G401.6 (cell line): ENCODE results near the gene MYL6B.
"Not testable (repeated sequence)": the region's sequence is repeated elsewhere in the genome, so short reads cannot be mapped to it uniquely, and the experiment has no call there.

Source experiments
- FAIRE-seq: peaks from 2 replicates; lab custom pipeline; 2012; peaks lifted over from hg19 to GRCh38; lab: Jason Lieb, UNC

The MYL6B gene

DNA sequence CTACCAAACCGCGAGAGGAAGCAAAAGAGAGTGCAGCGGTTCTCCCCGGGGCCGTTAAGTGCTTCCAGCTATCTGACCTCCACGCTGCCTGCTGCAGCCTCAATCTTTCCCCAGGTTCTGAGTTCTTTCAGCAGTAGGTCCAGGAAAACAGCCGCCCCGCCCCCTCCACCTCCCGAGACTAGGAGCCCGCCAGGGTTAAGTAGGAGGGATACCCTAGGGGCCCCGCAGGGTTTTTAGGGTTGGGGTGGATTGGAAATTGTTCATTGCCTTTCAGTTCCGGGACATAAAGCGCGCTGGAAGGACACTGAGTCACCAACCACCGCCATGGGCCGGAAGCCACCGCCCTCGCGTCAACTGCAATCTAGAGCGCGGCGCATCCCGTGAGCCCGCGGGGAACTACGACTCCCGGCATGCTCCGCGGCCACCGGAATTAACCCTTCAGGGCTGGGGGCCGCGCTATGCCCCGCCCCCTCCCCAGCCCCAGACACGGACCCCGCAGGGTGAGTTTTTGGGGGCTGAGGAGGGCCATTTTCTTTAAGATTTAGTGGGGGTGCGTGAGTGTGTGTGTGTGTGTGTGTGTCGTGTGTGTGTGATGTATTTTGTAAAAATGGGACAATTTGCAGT lies at the start of gene MYL6B:
MYL6B (plus strand) TSS at position 456 of the 624 bp plus-strand sequence. CDS start 1,332 bp downstream, outside the sequence.
- FAIRE-seq: peak; percentile 88

DNA sequence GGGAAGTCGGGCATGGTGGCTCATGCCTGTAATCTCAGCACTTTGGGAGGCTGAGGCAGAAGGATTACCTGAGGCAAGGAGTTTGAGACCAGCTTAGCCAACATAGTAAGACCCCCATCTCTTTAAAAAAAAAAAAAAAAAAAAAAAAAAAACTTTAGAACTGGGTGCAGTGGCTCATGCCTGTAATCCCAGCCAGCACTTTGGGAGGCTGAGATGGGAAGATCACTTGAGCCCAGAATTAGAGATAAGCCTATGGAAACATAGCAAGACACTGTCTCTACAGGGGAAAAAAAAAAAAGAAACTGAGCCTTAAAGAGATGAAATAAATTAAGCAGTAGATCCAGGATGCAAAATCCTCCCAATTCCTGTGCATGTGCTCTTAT lies 49.7 kb upstream of the MYL6B start:
- no peak for FAIRE-seq

DNA sequence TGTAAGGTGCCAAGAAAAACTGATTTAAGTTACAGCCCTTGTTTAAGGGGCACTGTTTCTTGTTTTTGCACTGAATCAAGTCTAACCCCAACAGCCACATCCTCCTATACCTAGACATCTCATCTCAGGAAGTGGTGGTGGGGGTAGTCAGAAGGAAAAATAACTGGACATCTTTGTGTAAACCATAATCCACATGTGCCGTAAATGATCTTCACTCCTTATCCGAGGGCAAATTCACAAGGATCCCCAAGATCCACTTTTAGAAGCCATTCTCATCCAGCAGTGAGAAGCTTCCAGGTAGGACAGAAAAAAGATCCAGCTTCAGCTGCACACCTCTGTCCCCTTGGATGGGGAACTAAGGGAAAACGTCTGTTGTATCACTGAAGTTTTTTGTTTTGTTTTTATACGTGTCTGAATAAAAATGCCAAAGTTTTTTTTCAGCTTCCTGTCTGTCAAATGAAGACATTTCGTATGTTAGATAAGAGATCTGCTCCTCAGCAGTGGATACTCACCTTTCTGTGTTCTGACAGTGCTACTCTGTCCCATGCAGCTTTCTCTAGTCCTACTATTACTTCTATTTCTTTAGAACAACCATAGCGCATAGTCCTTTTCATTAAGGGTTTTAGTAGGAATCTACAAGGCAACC lies 49.2 kb upstream of the MYL6B start:
- no peak for FAIRE-seq

DNA sequence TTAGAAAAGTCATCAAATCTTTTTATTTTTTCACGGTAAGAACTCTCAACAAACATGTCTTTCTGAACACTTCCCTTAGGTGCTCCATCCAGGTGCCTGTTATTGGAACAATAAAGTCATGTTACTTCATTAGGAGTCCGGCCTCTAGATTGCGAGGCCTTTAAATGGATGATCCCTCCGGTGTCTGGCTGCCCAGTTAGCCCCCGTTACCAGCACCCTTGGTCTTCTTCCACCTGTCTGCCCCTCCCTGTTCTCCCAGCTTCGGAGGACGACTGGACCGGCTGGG lies 48.6 kb upstream of the MYL6B start:
- no peak for FAIRE-seq

DNA sequence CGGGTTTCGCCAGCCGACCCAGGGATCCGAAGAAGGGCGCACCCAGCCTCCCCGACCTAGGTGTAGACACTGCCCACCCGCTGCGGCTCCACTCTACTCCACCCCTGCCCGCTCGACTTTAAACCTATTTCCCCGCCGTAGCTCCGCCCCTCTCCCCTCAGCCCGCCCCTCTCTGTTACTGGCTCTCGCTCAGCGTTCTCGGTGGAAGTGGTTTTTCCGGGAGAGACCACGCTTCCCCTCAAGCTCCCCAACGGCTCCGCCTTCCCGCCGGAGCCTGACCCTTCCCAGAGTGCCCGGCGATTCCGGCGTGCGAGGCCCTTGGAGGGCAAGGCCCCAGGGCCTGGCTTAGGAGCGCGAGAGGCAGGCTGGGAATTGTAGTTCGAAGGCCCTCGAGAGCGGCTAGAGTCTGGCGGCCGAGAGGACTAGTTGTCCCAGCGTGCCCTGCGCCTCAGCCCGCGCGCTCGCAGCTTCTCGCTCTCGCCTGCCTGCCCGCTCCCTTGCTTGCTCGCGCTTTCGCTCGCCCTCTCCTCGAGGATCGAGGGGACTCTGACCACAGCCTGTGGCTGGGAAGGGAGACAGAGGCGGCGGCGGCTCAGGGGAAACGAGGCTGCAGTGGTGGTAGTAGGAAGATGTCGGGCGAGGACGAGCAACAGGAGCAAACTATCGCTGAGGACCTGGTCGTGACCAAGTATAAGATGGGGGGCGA lies 48.1 kb upstream of the MYL6B start, which contains the start of gene PA2G4:
PA2G4 (plus strand) TSS at position 451 of the 706 bp plus-strand sequence; CDS start at position 630, 179 bp downstream.
- FAIRE-seq: peak; percentile 98

DNA sequence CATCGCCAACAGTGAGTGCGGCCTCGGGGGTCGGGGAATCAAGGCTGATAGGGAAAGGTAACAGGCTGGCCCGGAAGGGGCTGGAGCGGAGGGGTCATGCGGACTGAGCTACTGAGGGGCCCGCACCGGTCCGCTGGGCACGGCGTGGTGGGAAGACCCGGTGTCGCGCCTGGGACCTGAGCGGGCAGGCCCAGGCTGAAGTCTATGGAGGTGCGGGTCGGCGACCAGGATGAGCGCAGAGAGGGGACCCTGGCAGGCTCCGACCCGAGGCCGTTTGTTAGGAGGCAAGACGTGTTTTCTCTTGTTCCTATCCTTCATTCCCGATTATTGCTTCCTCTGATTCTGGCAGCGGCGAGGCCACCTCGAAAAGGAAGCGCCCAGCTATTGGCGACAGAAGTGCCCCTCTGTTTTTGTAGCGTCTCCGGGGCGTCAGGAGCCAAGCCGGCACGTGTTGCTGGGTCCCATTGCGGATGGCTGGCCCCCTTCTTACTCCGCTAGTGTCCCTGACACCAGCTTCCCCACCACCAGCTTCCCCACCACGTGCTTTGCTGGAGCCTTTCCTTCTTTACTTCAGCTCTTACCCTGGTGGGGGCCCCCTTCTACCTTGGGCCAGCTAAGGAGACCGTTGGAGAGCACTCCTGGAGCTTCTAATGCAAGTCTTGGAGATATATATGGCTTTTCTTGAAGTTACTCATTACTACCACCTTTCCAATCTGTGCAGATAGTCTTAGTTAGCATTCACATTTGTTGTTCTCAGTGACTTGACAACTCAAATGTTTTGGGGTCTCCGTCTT lies 47.4 kb upstream of the MYL6B start:
- no peak for FAIRE-seq

DNA sequence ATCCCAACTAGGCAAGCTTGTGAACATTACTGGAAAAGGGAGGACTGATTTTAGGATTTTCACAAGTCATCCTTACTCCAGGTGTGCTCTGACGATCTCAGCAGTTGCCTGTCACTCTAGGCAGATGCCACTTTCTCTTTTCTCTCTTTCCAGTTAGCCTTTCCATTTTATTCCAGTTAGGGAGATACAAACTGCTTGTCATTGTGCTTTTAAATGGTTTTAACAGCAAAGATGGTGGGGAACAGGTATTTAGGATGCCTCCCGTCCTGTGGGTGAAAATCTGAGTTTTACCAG lies 46.8 kb upstream of the MYL6B start:
- no peak for FAIRE-seq

DNA sequence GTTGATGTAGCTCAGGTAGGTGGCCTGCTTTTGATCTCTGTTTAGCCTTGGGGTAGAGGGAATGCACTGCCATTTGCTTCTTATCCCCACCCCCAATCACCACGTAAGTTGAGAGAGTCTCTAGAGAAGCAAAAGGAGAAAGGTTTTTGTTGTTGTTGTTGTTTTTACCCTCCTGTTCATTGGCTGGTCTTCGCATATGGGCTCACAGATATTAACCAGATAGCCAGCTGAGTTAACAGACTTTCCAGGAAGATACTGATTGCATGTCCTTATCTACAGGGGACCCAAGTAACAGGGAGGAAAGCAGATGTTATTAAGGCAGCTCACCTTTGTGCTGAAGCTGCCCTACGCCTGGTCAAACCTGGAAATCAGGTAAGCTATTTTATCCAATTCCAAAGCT lies 45.1 kb upstream of the MYL6B start:
- FAIRE-seq: no peak

DNA sequence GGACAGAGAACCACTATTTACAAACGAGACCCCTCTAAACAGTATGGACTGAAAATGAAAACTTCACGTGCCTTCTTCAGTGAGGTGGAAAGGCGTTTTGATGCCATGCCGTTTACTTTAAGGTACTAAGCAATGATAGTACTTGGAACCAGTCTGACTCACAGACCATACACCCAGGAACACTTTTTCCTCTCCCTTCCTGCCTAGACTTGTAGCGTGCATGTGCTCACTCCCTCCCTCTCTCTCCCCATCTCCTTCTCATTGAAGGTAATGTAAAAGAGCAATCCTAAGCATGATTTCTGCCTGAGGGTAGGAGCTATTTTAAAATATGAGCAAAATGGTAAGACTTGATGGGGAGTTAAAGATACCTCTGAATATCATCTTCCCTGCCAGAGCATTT lies 41.8 kb upstream of the MYL6B start:
- FAIRE-seq: no peak

DNA sequence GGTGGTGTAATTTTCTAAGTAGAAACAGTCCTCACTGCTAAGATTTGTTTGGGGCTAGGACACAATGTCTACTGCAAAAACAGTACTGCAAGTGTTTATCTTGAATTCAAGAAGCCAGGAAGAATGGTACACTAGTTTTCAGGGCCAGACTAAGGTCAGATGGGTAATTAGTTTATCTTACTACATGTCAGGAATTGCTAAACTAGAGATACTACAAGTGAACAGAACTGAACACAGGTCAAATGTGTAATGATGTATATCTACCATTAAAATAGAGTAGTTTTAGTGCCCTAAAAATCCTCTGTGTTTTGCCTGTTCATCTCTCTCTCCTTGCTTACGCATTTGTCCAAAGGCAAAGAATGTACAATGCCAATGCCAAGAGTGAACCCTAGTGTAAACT lies 38.3 kb upstream of the MYL6B start:
- no peak for FAIRE-seq

DNA sequence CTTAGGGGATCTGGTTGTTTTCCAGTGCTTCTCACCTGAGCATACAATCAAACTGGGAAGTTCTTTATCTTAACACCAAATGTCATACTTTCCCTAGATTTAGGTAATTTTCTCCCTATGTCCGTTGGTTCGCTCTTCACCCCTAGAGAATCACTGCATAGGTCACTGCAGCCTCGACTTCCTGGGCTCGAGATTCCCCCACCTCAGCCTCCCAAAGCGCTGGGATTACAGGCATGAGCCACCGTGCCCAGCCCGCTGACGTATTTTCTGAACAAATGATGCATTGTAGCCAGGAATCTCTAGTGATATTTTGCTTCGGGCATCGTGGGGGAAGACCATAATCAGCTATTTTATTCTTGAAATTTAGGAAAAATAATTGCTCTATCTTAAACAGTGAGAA lies 37.1 kb upstream of the MYL6B start:
- no peak for FAIRE-seq

DNA sequence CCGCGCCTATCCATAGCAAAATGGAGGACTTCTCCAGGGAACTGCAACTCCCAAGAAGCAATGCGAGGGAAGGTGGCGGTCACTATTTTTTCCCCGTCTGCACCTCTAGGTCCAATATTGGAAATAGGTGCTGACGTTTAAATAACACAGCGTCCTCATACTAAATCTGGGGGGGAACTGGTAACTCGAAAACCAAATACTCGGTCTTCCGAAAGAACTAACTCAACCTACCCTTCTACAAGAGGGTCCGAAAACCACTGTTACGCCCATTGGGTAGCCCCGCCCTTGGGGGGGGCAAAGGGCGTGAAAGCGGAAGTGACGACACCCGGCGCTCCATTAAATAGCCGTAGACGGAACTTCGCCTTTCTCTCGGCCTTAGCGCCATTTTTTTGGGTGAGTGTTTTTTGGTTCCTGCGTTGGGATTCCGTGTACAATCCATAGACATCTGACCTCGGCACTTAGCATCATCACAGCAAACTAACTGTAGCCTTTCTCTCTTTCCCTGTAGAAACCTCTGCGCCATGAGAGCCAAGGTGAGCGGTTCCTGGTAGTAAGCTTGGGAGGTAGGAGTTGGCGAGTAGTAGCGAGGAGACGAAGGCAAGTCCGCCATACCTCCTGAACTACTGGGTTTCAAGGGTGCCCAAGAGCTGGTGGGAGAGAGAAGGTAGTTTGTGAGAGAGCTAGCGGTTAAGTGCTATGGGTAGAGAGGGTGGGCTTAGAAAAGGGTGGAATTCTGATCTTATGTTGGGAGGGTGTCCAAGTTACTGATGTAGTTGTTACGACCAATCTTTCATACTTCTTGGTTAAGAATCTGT lies 35.9 kb upstream of the MYL6B start, which contains the start of gene RPL41:
RPL41 (plus strand) TSS at position 367 of the 815 bp plus-strand sequence.
- FAIRE-seq: peak; percentile 94

DNA sequence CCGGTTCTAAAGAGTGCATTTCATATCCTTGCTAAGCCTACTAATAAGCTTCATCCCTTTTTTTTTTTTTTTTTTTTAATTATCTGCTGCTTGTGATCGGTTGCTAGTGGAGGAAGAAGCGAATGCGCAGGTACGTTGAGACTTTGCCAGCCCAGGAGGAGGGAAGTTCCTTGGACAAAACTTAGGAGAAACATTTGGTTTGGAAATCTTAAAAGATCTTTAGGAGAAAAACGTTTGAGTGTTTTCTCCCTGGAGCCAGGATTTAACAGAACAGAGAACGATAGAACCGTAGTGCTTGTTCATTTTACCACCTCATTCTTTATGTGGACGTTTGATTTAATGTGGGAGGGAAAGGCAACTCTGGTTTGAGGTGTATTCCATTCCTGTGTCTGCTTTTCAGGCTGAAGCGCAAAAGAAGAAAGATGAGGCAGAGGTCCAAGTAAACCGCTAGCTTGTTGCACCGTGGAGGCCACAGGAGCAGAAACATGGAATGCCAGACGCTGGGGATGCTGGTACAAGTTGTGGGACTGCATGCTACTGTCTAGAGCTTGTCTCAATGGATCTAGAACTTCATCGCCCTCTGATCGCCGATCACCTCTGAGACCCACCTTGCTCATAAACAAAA lies 35.2 kb upstream of the MYL6B start:
- FAIRE-seq: not testable (repeated sequence)

DNA sequence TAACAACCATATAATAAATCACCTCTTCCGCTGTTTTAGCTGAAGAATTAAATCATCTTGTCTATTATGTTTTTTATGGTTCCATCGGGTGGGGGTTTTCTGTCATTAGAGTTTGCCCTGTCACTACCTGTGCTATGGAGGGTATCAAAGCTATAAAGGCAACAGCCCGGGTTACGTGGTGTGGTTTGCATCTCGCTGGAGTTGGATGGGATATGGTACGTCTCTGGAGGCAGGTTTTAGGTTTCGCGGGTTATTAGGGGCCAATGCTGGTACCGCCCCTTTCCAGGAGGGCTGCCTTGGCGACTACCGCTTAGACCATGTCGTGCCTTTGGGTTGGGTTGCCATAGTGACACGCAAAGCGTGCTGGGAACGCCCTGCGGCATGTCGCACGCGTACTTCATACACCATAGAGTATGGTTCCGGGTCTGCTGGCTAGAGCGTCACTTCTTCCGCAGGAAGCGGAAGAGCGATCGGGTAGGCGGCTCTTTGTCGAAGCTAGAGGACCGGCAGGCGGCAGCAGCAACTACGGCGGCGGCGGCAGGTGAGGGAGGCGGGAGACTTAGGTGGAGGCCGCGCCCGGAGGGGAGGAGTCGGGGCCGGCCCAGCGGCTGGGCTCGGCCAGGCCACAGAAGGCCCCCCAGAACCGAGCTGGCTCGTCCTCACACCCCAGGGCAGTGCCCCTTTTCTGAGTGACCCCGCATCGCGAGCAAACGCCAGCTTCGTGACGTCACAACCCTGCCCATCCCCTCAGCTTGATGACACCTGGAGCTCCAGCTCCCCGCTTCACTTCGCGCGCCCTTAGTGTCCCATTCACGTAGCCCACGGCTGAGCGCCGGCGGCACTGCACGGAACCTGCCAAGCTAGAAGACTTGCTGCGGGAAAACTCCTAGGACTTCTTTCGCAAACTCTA lies 34.4 kb upstream of the MYL6B start, which contains the start of gene ZC3H10:
ZC3H10 (plus strand) TSS at position 489 of the 910 bp plus-strand sequence. CDS start 2,297 bp downstream, outside the sequence.
- peak; percentile 97 for FAIRE-seq

DNA sequence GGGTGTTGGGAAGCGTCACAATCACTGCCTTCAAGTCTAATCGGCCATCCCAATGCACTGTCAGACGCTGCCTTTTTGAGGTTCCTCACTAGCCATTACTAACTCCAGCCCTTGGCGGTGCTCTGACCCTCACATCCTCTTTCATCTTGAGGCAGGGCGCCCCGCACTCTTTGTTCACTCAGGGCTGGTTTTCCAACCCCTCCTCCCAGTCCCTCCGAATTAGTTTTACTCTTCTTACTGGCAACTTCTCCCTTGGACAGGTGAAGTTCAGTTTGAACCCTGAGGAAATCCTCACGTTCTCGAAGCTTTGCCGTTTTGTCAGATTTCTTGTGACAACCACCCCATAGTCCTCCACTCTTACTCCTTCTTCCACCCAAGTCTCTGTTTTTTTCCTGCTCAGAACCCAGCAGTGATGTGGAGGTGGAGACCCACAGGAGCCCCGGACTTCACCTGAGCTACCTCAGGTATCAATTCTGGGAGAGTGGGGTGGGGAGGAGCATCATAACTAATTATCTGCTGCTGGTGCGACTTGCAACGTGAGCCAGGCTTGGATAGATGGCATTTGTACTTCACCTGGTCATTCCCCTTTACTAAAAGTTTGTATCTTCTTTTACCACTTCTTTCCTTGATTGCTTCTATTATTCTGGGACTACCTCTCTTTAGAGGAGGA lies 33.6 kb upstream of the MYL6B start:
- FAIRE-seq: no peak

DNA sequence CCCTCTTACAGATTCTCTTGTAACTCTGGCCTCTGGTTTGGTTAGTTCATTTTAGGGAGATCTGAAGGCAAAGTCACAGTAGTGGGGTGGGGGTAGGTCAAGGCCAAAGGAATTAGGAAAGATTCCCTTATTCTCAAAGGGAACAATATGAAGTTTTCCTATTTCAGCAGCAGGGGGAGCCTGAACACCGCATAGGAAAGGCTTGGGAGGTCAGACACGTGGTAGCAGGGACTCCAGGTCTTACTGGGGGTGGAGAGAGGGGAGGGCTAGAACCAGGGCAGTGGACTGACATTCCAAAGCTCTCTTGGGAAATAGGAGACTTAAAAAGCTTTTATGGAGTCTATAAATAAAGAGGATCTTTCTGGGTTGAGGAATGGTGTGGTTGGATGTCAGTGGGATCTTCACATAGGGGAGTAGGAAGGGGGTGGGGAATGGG lies 33.0 kb upstream of the MYL6B start:
- FAIRE-seq: peak; percentile 90

DNA sequence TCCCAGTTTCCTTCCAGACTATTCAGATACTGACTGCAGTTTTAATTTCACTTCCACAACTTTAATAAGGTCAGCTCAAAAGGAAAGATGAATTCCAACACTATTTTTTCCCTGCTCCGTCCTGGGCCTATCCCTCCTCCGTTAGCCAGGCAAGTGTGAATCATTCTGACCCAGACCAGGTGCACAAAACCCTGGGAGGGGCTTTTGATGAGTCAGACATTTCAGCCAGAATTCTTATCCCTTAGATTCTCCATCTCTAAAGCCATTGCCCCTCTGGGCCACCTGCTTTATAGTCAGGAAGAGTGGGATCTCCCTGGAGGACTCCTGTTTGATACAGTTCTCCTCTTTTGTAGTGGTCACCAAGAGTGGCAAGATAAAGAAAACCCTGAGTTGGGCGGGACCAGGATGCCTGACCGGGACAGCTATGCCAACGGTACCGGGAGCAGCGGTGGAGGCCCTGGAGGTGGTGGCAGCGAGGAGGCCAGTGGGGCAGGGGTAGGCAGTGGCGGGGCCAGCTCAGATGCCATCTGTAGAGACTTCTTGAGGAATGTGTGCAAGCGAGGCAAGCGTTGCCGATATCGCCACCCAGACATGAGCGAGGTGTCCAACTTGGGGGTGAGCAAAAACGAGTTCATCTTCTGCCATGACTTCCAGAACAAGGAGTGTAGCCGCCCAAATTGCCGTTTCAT lies 32.1 kb upstream of the MYL6B start:
- FAIRE-seq: no peak

DNA sequence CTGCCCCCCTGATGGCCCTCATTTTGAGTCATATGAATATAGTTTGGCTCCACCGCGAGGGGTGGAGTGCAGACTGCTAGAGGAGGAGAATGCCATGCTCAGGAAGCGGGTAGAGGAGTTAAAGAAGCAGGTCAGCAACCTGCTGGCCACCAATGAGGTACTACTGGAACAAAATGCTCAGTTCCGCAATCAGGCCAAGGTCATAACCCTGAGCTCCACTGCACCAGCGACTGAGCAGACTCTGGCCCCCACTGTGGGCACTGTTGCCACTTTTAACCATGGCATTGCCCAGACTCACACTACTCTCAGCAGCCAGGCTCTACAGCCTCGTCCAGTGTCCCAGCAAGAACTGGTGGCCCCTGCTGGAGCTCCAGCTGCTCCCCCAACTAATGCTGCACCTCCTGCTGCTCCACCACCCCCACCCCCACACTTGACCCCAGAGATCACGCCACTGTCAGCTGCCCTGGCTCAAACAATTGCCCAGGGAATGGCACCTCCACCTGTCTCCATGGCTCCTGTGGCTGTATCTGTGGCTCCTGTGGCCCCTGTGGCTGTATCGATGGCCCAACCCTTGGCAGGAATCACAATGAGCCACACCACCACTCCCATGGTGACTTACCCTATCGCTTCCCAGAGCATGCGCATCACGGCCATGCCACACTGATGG lies 31.1 kb upstream of the MYL6B start:
- FAIRE-seq: no peak

DNA sequence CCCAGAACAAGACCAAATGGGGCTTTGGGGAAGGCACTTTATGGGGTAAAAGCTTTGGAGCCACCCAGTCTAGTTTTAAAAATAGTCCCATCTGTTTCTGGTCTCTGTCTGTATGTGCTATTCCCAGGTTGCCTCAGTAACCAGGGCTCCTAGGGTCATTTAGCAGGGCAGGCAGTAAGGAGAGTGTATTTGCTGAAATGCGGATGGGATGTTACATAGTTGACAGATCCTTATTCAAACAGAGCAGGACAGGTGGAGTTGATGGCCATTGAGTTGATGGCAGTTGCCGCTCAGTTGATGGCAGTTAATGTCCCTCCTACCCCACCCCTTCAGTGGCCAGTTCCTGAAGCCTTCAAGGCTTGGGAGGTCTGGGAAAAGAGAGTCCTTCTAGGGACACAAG lies 29.8 kb upstream of the MYL6B start:
- FAIRE-seq: no peak
